Loucy (cell line): Measurements from ENCODE around the gene MFAP1.

ENCODE experiments used
- H2AFZ ChIP-seq: fragments of 200-600 bp; sonication (generic); 2 replicates; pipeline ENCODE4 v1.6.0; 2016; ENCODE audit warnings: antibody characterized with exemption, mild to moderate bottlenecking, low read length, moderate library complexity
- H3F3A ChIP-seq: fragments of 200-600 bp; 2 replicates; pipeline ENCODE4 v1.6.0; 2016; ENCODE audit warnings: antibody characterized with exemption, low read depth, mild to moderate bottlenecking
- H3K27me3 ChIP-seq: fragments of 200-600 bp; sonication (generic); 2 replicates; pipeline ENCODE4 v1.6.1; 2014; ENCODE audit warnings: low read length, mild to moderate bottlenecking; ENCODE audit not compliant: insufficient read depth, poor library complexity, severe bottlenecking
- H3K36me3 ChIP-seq: fragments of 200-600 bp; sonication (generic); 2 replicates; pipeline ENCODE4 v1.6.1; 2016; ENCODE audit warnings: low read length; ENCODE audit not compliant: insufficient read depth
- H3K4me1 ChIP-seq: fragments of 200-600 bp; sonication (generic); 2 replicates; pipeline ENCODE4 v1.5.1; 2014; ENCODE audit warnings: low read length, mild to moderate bottlenecking; ENCODE audit not compliant: insufficient read depth, poor library complexity, severe bottlenecking
- H3K4me2 ChIP-seq: fragments of 200-600 bp; sonication (generic); 2 replicates; pipeline ENCODE4 v1.6.0; 2014; ENCODE audit warnings: antibody characterized with exemption, low read length, low read depth, mild to moderate bottlenecking; ENCODE audit not compliant: poor library complexity, severe bottlenecking
- H3K4me3 ChIP-seq: fragments of 200-600 bp; sonication (generic); 2 replicates; pipeline ENCODE4 v1.5.1; 2014; ENCODE audit warnings: low read length, mild to moderate bottlenecking, mixed read lengths; ENCODE audit not compliant: poor library complexity, severe bottlenecking
- H3K79me2 ChIP-seq: fragments of 200-600 bp; sonication (generic); 2 replicates; pipeline ENCODE4 v1.6.1; 2014; ENCODE audit warnings: low read length; ENCODE audit not compliant: insufficient read depth
- H3K9ac ChIP-seq: fragments of 200-600 bp; sonication (generic); 2 replicates; pipeline ENCODE4 v1.6.0; 2014; ENCODE audit warnings: mild to moderate bottlenecking, low read depth, low read length, moderate library complexity; ENCODE audit not compliant: poor library complexity, severe bottlenecking
- H3K9me2 ChIP-seq: fragments of 200-600 bp; sonication (generic); replicated peaks from 2 replicates; pipeline ENCODE4 v1.6.1; 2016; ENCODE audit warnings: low read depth, low read length, mixed read lengths
- H3K9me3 ChIP-seq: fragments of 200-600 bp; sonication (generic); 2 replicates; pipeline ENCODE4 v1.6.1; 2014; ENCODE audit warnings: mild to moderate bottlenecking, antibody characterized with exemption, low read length, low read depth; ENCODE audit not compliant: insufficient read depth
- H4K20me1 ChIP-seq: fragments of 200-600 bp; sonication (generic); 2 replicates; pipeline ENCODE4 v1.6.0; 2014; ENCODE audit warnings: antibody characterized with exemption, low read length, mild to moderate bottlenecking; ENCODE audit not compliant: insufficient read depth, poor library complexity, severe bottlenecking
- EZH2phosphoT487 ChIP-seq: fragments of 200-600 bp; IDR thresholded peaks from 2 replicates; pipeline ENCODE4 v1.6.1; 2018; ENCODE audit warnings: antibody characterized with exemption, mild to moderate bottlenecking, moderate library complexity, borderline replicate concordance
- TF ChIP-seq, protein P1 (sequence below): fragments of 200-600 bp; sonication (generic); conservative IDR thresholded peaks from 2 replicates; pipeline ENCODE4 v1.5.1; 2014; ENCODE audit warnings: mild to moderate bottlenecking, antibody characterized with exemption, low read length

MFAP1 gene

DNA sequence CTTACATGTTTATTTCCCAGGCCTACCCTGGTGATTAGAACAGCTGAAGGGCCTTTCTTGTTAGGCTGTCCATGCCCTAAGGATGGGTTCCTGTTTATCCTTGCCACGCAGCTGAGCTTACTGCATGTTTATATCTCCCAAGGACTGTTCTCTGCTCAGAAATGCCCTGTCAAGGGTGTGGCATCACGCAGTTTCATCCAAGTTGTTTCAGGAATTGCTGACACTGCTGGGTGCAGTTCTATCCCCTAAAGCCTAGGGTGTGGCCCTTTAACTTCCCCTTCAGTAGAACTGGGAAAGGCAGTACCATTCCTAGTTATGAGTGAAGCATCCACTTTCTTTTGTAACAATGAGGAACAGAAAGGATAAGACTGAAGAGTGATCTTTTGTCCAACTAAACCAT, 52.7 kb downstream of the MFAP1 start:
- Histone ChIP-seq H3K27me3 (no peaks in the 10 kb centered on the region), H3K79me2 (no peaks in the 10 kb centered on the region), H3K4me1 (peaks cover 10% of the 10 kb centered on the region), H3F3A (0 out of 2 replicates have a peak, but pooled peaks cover 10% of the 10 kb centered on the region), H3K9me3 (no peaks in the 10 kb centered on the region), H4K20me1 (peaks cover 9% of the 10 kb centered on the region), H2AFZ (no peak overlapping the region), H3K9me2 (no peaks in the 10 kb centered on the region), H3K36me3 (peaks cover 67% of the 10 kb centered on the region), H3K4me3 (no peak overlapping the region), H3K4me2 (no peak overlapping the region), H3K9ac (no peak overlapping the region)
- no peak for TF ChIP-seq EZH2phosphoT487
- TF ChIP-seq, protein P1, sequence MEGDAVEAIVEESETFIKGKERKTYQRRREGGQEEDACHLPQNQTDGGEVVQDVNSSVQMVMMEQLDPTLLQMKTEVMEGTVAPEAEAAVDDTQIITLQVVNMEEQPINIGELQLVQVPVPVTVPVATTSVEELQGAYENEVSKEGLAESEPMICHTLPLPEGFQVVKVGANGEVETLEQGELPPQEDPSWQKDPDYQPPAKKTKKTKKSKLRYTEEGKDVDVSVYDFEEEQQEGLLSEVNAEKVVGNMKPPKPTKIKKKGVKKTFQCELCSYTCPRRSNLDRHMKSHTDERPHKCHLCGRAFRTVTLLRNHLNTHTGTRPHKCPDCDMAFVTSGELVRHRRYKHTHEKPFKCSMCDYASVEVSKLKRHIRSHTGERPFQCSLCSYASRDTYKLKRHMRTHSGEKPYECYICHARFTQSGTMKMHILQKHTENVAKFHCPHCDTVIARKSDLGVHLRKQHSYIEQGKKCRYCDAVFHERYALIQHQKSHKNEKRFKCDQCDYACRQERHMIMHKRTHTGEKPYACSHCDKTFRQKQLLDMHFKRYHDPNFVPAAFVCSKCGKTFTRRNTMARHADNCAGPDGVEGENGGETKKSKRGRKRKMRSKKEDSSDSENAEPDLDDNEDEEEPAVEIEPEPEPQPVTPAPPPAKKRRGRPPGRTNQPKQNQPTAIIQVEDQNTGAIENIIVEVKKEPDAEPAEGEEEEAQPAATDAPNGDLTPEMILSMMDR = no peak

- Histone ChIP-seq H3K36me3 (peaks cover 89% of the 10 kb centered on the region), H4K20me1 (no peaks in the 10 kb centered on the region), H3K4me1 (no peaks in the 10 kb centered on the region), H3K9me2 (no peaks in the 10 kb centered on the region), H3K4me3 (no peak overlapping the region), H3K79me2 (no peaks in the 10 kb centered on the region), H3F3A (0 out of 2 replicates have a peak, but pooled peaks cover 10% of the 10 kb centered on the region), H2AFZ (no peak overlapping the region), H3K27me3 (no peaks in the 10 kb centered on the region), H3K9me3 (no peaks in the 10 kb centered on the region), H3K4me2 (no peak overlapping the region), H3K9ac (no peak overlapping the region)
- TF ChIP-seq, protein P1 = peak; percentile 89
- TF ChIP-seq EZH2phosphoT487 = no peak
Observed at GRCh38 chr15:43769584-43770228, 54.8 kb downstream of the MFAP1 start.

DNA sequence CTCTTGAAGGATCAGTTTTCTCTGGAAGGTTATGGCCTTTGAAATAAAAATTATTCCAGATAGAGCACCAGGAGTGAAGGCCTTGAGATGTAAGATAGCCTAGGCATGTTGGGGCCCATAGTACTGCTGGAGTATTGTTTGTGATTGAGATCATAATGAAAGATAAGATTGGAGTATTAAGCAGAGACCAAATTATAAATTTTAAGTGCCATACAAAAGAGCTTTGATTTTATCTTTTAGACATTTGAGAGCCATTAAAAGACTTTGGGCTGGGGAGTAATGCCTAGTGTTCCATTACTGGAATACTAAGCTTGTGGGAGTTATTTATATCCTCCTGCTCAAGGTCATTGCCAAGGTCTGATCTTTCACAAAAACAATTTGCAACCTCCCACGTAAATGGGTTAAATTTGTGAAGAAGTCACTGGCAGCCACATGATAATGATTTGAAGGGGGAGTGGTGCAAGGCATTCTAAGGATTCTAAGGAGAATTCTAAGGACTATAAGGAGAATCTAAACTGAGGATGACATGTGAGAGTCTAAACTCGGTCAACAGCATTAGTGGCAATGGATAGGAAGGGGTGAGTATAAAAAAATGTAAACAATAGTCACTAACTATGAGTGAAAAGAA, 60.6 kb downstream of the MFAP1 start:
- H4K20me1 ChIP-seq = peaks cover 14% of the 10 kb centered on the region
- no peak overlapping the region for H3K4me3 ChIP-seq
- H3K36me3 ChIP-seq = peaks cover 92% of the 10 kb centered on the region
- H3K79me2 ChIP-seq = no peaks in the 10 kb centered on the region
- no peaks in the 10 kb centered on the region for H3K4me1 ChIP-seq
- H3F3A ChIP-seq = no peaks in the 10 kb centered on the region
- no peak for TF ChIP-seq EZH2phosphoT487
- TF ChIP-seq, protein P1 = no peak
- H3K27me3 ChIP-seq = no peaks in the 10 kb centered on the region
- H3K9me3 ChIP-seq = no peaks in the 10 kb centered on the region
- no peak overlapping the region for H2AFZ ChIP-seq
- H3K9ac ChIP-seq = no peak overlapping the region
- H3K9me2 ChIP-seq = no peaks in the 10 kb centered on the region
- H3K4me2 ChIP-seq = no peak overlapping the region
